BJ (cell line): Measurements from ENCODE around the gene GATB. TPM values are rescaled to one million over a fixed set of nuclear protein-coding genes. Genes with fewer than 3 reads are reported as not detected.

Experiments
- CTCF ChIA-PET: fragments of 350-600 bp; formaldehyde crosslinking; extraction: SDS; loops from one replicate; lab custom pipeline; 2021; ENCODE audit warnings: antibody characterized with exemption, inconsistent platforms; lab: Yijun Ruan, JAX
- POLR2A ChIA-PET: fragments of 300-600 bp; sonication (Branson Sonifier 250); formaldehyde crosslinking; extraction: SDS; loops from one replicate; lab custom pipeline; 2021; ENCODE audit warnings: antibody characterized with exemption; lab: Charles Lee
- DNase-seq: peaks from one replicate; pipeline ENCODE4 v3.0.0-alpha.2; 2011; ENCODE audit warnings: low read depth
- H3K27me3 ChIP-seq: 2 replicates; pipeline ENCODE4 v1.6.0; 2011; ENCODE audit warnings: low read length; ENCODE audit not compliant: control insufficient read depth, insufficient read depth
- H3K36me3 ChIP-seq: 2 replicates; pipeline ENCODE4 v1.5.1; 2011; ENCODE audit warnings: low read length; ENCODE audit not compliant: control insufficient read depth, insufficient read depth
- H3K4me3 ChIP-seq: 2 replicates; pipeline ENCODE4 v1.5.1; 2011; ENCODE audit warnings: low read depth, mild to moderate bottlenecking, control low read depth, low read length
- CTCF ChIP-seq: IDR thresholded peaks from 2 replicates; pipeline ENCODE4 v1.5.1; 2011; ENCODE audit warnings: low read depth, mild to moderate bottlenecking, control low read depth, inconsistent platforms, low read length, moderate library complexity; ENCODE audit not compliant: insufficient read depth
- polyA plus RNA-seq: library from polyadenylated mRNA; depleted of rRNA; stranded (reverse); fragments of >200 nt; gene quantifications from 2 replicates; pipeline ENCODE4 v1.2.3, GENCODE V29; 2011

GATB gene
- polyA plus RNA-seq, 1 experiment: 20.5 TPM

GRCh38 chr4:151807220-151807619 lies 46.4 kb upstream of the GATB start:
- Histone ChIP-seq H3K36me3 (no peaks in the 10 kb centered on the region), H3K27me3 (no peaks in the 10 kb centered on the region), H3K4me3 (no peak overlapping the region)
- POLR2A ChIA-PET: interaction anchor here (0.6 kb wide), 1 partner anchor 10 kb away, joined by 5 read pairs; no protein-coding TSS in a partner anchor
- DNase-seq: no peak
- TF ChIP-seq CTCF: no peak
- CTCF ChIA-PET: interaction anchor here (0.9 kb wide), 1 partner anchor 46 kb away, joined by 3 read pairs; the partner anchor contains the start of gene GATB

- H3K27me3 ChIP-seq: no peaks in the 10 kb centered on the region
- H3K36me3 ChIP-seq: no peaks in the 10 kb centered on the region
- peak; percentile 86 for DNase-seq
- POLR2A ChIA-PET: interaction anchor here (0.6 kb wide), 1 partner anchor 9 kb away, joined by 5 read pairs; no protein-coding TSS in a partner anchor
- no peak for TF ChIP-seq CTCF
- H3K4me3 ChIP-seq: no peak overlapping the region
- CTCF ChIA-PET: interaction anchor here (0.9 to 1.0 kb wide), 2 partner anchors 46 to 555 kb away, joined by 3 read pairs; partner anchors contain the start of gene GATB
Measured at GRCh38 chr4:151806511-151806927, 45.7 kb upstream of the GATB start.

GRCh38 chr4:151804821-151805220 lies 44.0 kb upstream of the GATB start:
- no peak for TF ChIP-seq CTCF
- Histone ChIP-seq H3K27me3 (no peaks in the 10 kb centered on the region), H3K36me3 (no peaks in the 10 kb centered on the region), H3K4me3 (no peak overlapping the region)
- ChIA-PET CTCF (interaction anchor here (0.8 kb wide), 1 partner anchor 574 kb away, joined by 3 read pairs; no protein-coding TSS in a partner anchor), POLR2A (no interaction called here)
- DNase-seq: no peak

- POLR2A ChIA-PET: interaction anchor here (0.6 kb wide), 1 partner anchor 175 kb away, joined by 6 read pairs; no protein-coding TSS in a partner anchor
- TF ChIP-seq CTCF: no peak
- CTCF ChIA-PET: interaction anchor here (0.8 kb wide), 1 partner anchor 575 kb away, joined by 3 read pairs; no protein-coding TSS in a partner anchor
- no peaks in the 10 kb centered on the region for H3K36me3 ChIP-seq
- DNase-seq: no peak
- no peaks in the 10 kb centered on the region for H3K27me3 ChIP-seq
- no peak overlapping the region for H3K4me3 ChIP-seq
Measured at GRCh38 chr4:151804086-151804630, 43.4 kb upstream of the GATB start.

GRCh38 chr4:151803246-151803645 lies 42.4 kb upstream of the GATB start:
- no peak for TF ChIP-seq CTCF
- POLR2A ChIA-PET: interaction anchor here (0.6 kb wide), 1 partner anchor 174 kb away, joined by 6 read pairs; no protein-coding TSS in a partner anchor
- H3K27me3 ChIP-seq: no peaks in the 10 kb centered on the region
- H3K4me3 ChIP-seq: no peak overlapping the region
- no peak for DNase-seq
- CTCF ChIA-PET: no interaction called here
- no peaks in the 10 kb centered on the region for H3K36me3 ChIP-seq
